GM12878 (cell line): ENCODE measurements around the gene RASAL3.
"Not testable (repeated sequence)": the region's sequence is repeated elsewhere in the genome, so short reads cannot be mapped to it uniquely, and the experiment has no call there.

ENCODE experiments used
- CTCF ChIP-seq, 3 experiments: IDR thresholded peaks in 2 of 3; conservative IDR thresholded peaks in 1 of 3; 2 replicates each; pipeline ENCODE4 v1.5.1; 2011; ENCODE audit warnings: low read depth in 3 of 3, low read length in 3 of 3, mild to moderate bottlenecking in 3 of 3, control low read depth in 2 of 3, moderate library complexity in 2 of 3, inconsistent platforms in 1 of 3, mixed read lengths in 1 of 3; ENCODE audit not compliant: control insufficient read depth in 2 of 3, insufficient read depth in 1 of 3; ENCODE audit errors: extremely low read depth in 1 of 3
- DPF2 ChIP-seq: fragments of 450-650 bp; IDR thresholded peaks from 2 replicates; pipeline ENCODE4 v1.6.1; 2017; ENCODE audit warnings: mild to moderate bottlenecking
- POLR2A ChIP-seq: IDR thresholded peaks from 2 replicates; pipeline ENCODE4 v1.6.1; 2011; ENCODE audit warnings: low read depth, mild to moderate bottlenecking, low read length
- SREBF2 ChIP-seq: IDR thresholded peaks from 2 replicates; pipeline ENCODE4 v1.6.1; 2012; ENCODE audit warnings: mild to moderate bottlenecking, low read length
- YY1 ChIP-seq: IDR thresholded peaks from 2 replicates; pipeline ENCODE4 v1.6.1; 2011; ENCODE audit warnings: low read depth, mild to moderate bottlenecking, low read length
- ZNF687 ChIP-seq: fragments of 450-650 bp; IDR thresholded peaks from 2 replicates; pipeline ENCODE4 v1.6.1; 2017; ENCODE audit warnings: mild to moderate bottlenecking, moderate library complexity
- TF ChIP-seq, protein P1 (sequence below): fragments of 450-650 bp; formaldehyde crosslinking; IDR thresholded peaks from 2 replicates; pipeline ENCODE4 v1.5.0; 2022; ENCODE audit warnings: mild to moderate bottlenecking, missing genetic modification characterization
- TF ChIP-seq, protein P2 (sequence below): IDR thresholded peaks from 2 replicates; pipeline ENCODE4 v1.6.1; 2012; ENCODE audit warnings: mild to moderate bottlenecking, low read depth, low read length

- not testable (repeated sequence) for TF ChIP-seq POLR2A; DPF2; YY1; CTCF (IDR thresholded peaks at IDR 0.05 in 2 of 3, conservative IDR thresholded peaks at IDR 0.05 in 1 of 3; ENCODE audit: control insufficient read depth in 2 of 3, extremely low read depth in 1 of 3, insufficient read depth in 1 of 3, low read depth in 3 of 3, low read length in 3 of 3); ZNF687; SREBF2
- TF ChIP-seq, protein P1, sequence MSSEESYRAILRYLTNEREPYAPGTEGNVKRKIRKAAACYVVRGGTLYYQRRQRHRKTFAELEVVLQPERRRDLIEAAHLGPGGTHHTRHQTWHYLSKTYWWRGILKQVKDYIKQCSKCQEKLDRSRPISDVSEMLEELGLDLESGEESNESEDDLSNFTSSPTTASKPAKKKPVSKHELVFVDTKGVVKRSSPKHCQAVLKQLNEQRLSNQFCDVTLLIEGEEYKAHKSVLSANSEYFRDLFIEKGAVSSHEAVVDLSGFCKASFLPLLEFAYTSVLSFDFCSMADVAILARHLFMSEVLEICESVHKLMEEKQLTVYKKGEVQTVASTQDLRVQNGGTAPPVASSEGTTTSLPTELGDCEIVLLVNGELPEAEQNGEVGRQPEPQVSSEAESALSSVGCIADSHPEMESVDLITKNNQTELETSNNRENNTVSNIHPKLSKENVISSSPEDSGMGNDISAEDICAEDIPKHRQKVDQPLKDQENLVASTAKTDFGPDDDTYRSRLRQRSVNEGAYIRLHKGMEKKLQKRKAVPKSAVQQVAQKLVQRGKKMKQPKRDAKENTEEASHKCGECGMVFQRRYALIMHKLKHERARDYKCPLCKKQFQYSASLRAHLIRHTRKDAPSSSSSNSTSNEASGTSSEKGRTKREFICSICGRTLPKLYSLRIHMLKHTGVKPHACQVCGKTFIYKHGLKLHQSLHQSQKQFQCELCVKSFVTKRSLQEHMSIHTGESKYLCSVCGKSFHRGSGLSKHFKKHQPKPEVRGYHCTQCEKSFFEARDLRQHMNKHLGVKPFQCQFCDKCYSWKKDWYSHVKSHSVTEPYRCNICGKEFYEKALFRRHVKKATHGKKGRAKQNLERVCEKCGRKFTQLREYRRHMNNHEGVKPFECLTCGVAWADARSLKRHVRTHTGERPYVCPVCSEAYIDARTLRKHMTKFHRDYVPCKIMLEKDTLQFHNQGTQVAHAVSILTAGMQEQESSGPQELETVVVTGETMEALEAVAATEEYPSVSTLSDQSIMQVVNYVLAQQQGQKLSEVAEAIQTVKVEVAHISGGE, result not testable (repeated sequence)
- TF ChIP-seq, protein P2, sequence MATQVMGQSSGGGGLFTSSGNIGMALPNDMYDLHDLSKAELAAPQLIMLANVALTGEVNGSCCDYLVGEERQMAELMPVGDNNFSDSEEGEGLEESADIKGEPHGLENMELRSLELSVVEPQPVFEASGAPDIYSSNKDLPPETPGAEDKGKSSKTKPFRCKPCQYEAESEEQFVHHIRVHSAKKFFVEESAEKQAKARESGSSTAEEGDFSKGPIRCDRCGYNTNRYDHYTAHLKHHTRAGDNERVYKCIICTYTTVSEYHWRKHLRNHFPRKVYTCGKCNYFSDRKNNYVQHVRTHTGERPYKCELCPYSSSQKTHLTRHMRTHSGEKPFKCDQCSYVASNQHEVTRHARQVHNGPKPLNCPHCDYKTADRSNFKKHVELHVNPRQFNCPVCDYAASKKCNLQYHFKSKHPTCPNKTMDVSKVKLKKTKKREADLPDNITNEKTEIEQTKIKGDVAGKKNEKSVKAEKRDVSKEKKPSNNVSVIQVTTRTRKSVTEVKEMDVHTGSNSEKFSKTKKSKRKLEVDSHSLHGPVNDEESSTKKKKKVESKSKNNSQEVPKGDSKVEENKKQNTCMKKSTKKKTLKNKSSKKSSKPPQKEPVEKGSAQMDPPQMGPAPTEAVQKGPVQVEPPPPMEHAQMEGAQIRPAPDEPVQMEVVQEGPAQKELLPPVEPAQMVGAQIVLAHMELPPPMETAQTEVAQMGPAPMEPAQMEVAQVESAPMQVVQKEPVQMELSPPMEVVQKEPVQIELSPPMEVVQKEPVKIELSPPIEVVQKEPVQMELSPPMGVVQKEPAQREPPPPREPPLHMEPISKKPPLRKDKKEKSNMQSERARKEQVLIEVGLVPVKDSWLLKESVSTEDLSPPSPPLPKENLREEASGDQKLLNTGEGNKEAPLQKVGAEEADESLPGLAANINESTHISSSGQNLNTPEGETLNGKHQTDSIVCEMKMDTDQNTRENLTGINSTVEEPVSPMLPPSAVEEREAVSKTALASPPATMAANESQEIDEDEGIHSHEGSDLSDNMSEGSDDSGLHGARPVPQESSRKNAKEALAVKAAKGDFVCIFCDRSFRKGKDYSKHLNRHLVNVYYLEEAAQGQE, result not testable (repeated sequence)
Observed at GRCh38 chr19:15480996-15481395, 16.7 kb upstream of the RASAL3 start.
